Measurements from ENCODE around the gene PCNX2. TPM values are rescaled to one million over a fixed set of nuclear protein-coding genes. Genes with fewer than 3 reads are reported as not detected.

The PCNX2 gene
- total RNA-seq, 1 donor from 2014 or later: 33.6 TPM

GRCh38 chr1:232998138-232998537, 297.4 kb downstream of the PCNX2 start:
- no peaks in the 10 kb centered on the region for H3K27me3 Mint-ChIP-seq
- H3K4me1 Mint-ChIP-seq (ENCODE audit: low read depth): peaks cover 17% of the 10 kb centered on the region
- TF ChIP-seq, protein P1, sequence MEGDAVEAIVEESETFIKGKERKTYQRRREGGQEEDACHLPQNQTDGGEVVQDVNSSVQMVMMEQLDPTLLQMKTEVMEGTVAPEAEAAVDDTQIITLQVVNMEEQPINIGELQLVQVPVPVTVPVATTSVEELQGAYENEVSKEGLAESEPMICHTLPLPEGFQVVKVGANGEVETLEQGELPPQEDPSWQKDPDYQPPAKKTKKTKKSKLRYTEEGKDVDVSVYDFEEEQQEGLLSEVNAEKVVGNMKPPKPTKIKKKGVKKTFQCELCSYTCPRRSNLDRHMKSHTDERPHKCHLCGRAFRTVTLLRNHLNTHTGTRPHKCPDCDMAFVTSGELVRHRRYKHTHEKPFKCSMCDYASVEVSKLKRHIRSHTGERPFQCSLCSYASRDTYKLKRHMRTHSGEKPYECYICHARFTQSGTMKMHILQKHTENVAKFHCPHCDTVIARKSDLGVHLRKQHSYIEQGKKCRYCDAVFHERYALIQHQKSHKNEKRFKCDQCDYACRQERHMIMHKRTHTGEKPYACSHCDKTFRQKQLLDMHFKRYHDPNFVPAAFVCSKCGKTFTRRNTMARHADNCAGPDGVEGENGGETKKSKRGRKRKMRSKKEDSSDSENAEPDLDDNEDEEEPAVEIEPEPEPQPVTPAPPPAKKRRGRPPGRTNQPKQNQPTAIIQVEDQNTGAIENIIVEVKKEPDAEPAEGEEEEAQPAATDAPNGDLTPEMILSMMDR (IDR thresholded peaks at IDR 0.05; ENCODE audit: unreplicated experiment): no peak
- no peak overlapping the region for H3K27ac Mint-ChIP-seq
- peaks cover 52% of the 10 kb centered on the region for H3K36me3 Mint-ChIP-seq (ENCODE audit: insufficient read depth)
- H3K4me3 Mint-ChIP-seq (ENCODE audit: low read depth): no peak overlapping the region
- H3K9me3 Mint-ChIP-seq (ENCODE audit: low read depth): peaks cover 10% of the 10 kb centered on the region
- no peak for DNase-seq (ENCODE audit: low spot score, unreplicated experiment)

- no peak for DNase-seq (ENCODE audit: low spot score, unreplicated experiment)
- H3K27me3 Mint-ChIP-seq: no peaks in the 10 kb centered on the region
- H3K9me3 Mint-ChIP-seq (ENCODE audit: low read depth): peaks cover 15% of the 10 kb centered on the region
- H3K27ac Mint-ChIP-seq: peak overlapping the region; percentile 39
- H3K4me3 Mint-ChIP-seq (ENCODE audit: low read depth): no peak overlapping the region
- H3K4me1 Mint-ChIP-seq (ENCODE audit: low read depth): peaks cover 17% of the 10 kb centered on the region
- TF ChIP-seq, protein P1 (IDR thresholded peaks at IDR 0.05; ENCODE audit: unreplicated experiment): no peak
- peaks cover 59% of the 10 kb centered on the region for H3K36me3 Mint-ChIP-seq (ENCODE audit: insufficient read depth)
Measured at GRCh38 chr1:232996143-232996542, 299.4 kb downstream of the PCNX2 start.

DNA sequence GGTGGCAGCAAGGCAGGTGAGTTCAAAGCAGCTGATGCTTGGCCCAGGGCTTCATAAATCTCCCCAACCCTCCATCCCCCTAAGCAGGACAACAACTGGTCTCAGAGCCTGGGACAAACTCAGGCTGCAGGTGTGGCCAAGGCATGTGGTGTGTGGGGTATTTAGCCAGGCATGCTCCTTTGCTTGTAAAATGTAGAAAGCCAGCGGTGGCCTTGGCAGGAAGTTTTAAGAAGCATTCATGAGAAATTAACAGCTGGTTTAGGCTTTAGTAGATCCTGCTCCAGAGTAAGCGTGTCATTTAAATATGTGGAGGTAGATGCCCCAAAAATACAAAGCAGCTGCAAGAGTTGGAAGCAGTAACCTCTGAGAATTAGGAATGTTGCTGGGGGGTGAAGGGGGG, 300.3 kb downstream of the PCNX2 start:
- H3K4me3 Mint-ChIP-seq (ENCODE audit: low read depth): no peak overlapping the region
- H3K27ac Mint-ChIP-seq: no peak overlapping the region
- peaks cover 15% of the 10 kb centered on the region for H3K9me3 Mint-ChIP-seq (ENCODE audit: low read depth)
- H3K36me3 Mint-ChIP-seq (ENCODE audit: insufficient read depth): peaks cover 55% of the 10 kb centered on the region
- DNase-seq (ENCODE audit: low spot score, unreplicated experiment): no peak
- TF ChIP-seq, protein P1 (IDR thresholded peaks at IDR 0.05; ENCODE audit: unreplicated experiment): no peak
- H3K27me3 Mint-ChIP-seq: no peaks in the 10 kb centered on the region
- H3K4me1 Mint-ChIP-seq (ENCODE audit: low read depth): peaks cover 17% of the 10 kb centered on the region

DNA sequence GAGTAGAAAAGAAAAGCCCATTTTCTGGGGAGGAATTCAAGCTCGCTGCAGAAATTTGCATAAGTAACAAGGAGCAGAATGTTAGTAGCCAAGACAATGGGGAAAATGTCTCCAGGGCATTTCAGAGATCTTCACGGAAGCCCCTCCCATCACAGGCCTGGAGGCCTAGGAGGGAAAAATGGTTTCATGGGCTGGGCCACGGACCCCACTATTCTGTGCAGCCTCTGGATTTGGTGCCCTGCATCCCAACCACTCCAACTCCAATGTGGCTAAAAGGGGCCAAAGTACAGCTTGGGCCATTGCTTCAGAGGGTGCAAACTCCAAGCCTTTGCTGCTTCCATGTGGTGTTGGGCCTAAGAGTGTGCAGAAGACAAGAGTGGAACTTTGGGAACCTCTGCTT, 302.0 kb downstream of the PCNX2 start:
- peaks cover 17% of the 10 kb centered on the region for H3K4me1 Mint-ChIP-seq (ENCODE audit: low read depth)
- TF ChIP-seq, protein P1 (IDR thresholded peaks at IDR 0.05; ENCODE audit: unreplicated experiment): no peak
- no peak overlapping the region for H3K27ac Mint-ChIP-seq
- peaks cover 15% of the 10 kb centered on the region for H3K9me3 Mint-ChIP-seq (ENCODE audit: low read depth)
- no peaks in the 10 kb centered on the region for H3K27me3 Mint-ChIP-seq
- H3K4me3 Mint-ChIP-seq (ENCODE audit: low read depth): no peak overlapping the region
- no peak for DNase-seq (ENCODE audit: low spot score, unreplicated experiment)
- peaks cover 52% of the 10 kb centered on the region for H3K36me3 Mint-ChIP-seq (ENCODE audit: insufficient read depth)

- peaks cover 16% of the 10 kb centered on the region for H3K4me1 Mint-ChIP-seq (ENCODE audit: low read depth)
- no peak for DNase-seq (ENCODE audit: low spot score, unreplicated experiment)
- no peaks in the 10 kb centered on the region for H3K27me3 Mint-ChIP-seq
- H3K27ac Mint-ChIP-seq: no peak overlapping the region
- TF ChIP-seq, protein P1 (IDR thresholded peaks at IDR 0.05; ENCODE audit: unreplicated experiment): no peak
- peaks cover 41% of the 10 kb centered on the region for H3K36me3 Mint-ChIP-seq (ENCODE audit: insufficient read depth)
- H3K4me3 Mint-ChIP-seq (ENCODE audit: low read depth): no peak overlapping the region
- peaks cover 15% of the 10 kb centered on the region for H3K9me3 Mint-ChIP-seq (ENCODE audit: low read depth)
Measured at GRCh38 chr1:232992227-232992626, 303.3 kb downstream of the PCNX2 start.

All from progenitor cell of endocrine pancreas (in vitro differentiated cells).